BLaER1 treated with 17β-estradiol and CSF1 and Interleukin-3, amounts not matched to agents 10 nM and 100 nM (cell line): ENCODE measurements around the gene SLC16A1.
"Not testable (repeated sequence)": the region's sequence is repeated elsewhere in the genome, so short reads cannot be mapped to it uniquely, and the experiment has no call there.

Source experiments
- H3K27ac ChIP-seq, 11 experiments: shearing (Covaris generic); formaldehyde crosslinking; 2 replicates each; pipeline ENCODE4 v1.8.1; 2022
- H3K27me3 ChIP-seq, 11 experiments: shearing (Covaris generic); formaldehyde crosslinking; 2 replicates each; pipeline ENCODE4 v1.8.1; 2022
- H3K36me3 ChIP-seq, 11 experiments: shearing (Covaris generic); formaldehyde crosslinking; 2 replicates each; pipeline ENCODE4 v1.8.1; 2022
- H3K4me1 ChIP-seq, 10 experiments: shearing (Covaris generic); formaldehyde crosslinking; 2 replicates each; pipeline ENCODE4 v1.8.1; 2022
- H3K4me2 ChIP-seq, 11 experiments: shearing (Covaris generic); formaldehyde crosslinking; 2 replicates each; pipeline ENCODE4 v1.8.1; 2022
- H3K4me3 ChIP-seq, 10 experiments: shearing (Covaris generic); formaldehyde crosslinking; 2 replicates each; pipeline ENCODE4 v1.8.1; 2022
- H3K9ac ChIP-seq, 11 experiments: shearing (Covaris generic); formaldehyde crosslinking; 2 replicates each; pipeline ENCODE4 v1.8.1; 2022
- H3K9me3 ChIP-seq, 11 experiments: shearing (Covaris generic); formaldehyde crosslinking; replicated peaks in 1 of 11; 2 replicates each; pipeline ENCODE4 v1.8.1; 2022
- H4K20me1 ChIP-seq, 11 experiments: shearing (Covaris generic); formaldehyde crosslinking; 2 replicates each; pipeline ENCODE4 v1.8.1; 2022
- Cebpa-rat ChIP-seq, 11 experiments: shearing (Covaris generic); IDR thresholded peaks; 2 replicates each; pipeline ENCODE4 v1.8.1; 2022

The SLC16A1 gene

DNA sequence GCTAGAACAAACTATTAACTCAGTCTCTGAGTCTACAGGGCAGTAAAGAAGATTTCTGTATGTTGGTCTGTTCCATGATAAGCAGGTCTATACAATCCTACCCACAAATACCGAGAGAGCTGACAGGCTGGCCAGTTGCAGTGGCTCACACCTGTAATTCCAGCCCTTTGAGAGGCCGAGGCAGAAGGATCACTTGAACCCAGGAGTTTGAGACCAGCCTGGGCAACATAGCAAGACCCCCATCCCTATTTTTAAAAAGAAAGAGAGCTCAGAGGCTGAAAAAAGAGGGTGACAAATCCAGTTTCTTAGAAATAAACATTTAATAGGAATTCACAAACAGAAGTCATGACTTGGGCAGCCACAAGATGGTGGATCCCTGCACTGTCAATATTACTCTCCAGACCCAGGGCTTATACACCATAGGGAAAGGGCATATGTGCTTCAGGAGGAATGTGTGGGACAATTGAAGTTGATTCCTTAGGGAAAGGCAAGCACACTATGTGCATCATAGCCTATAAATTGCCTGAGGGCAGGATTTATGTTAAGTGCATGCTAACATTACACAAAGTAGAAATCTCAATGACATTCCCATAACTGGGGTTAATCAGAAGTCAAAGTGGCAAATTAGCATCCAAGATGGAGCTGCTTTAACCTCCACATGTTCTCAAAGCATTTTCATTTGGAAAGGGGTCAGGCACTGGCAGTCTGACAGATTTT is 66.8 kb downstream of the SLC16A1 start:
- Histone ChIP-seq H3K27ac (no peak overlapping the region), H3K4me2 (no peak overlapping the region)
- TF ChIP-seq Cebpa-rat (IDR thresholded peaks at IDR 0.05), result no peak

DNA sequence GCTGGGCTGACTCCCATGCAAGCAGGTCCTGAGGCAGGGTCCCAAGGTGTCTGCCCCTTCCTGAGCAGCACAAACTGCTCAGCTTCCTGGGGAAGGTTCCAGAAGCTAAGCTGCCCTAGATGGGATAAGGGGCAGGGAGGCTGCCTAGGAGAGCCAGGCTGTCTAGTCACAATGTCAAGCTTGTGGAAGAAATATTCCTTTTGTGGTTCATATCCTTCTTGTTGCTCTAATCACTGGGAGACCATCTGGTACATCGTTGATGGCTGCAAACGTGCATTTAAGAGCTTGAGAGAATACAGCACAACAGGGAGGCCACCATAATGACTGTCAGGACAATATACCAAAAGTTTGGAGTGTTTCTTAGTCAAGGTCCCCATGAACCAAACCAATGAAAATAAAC is 67.4 kb downstream of the SLC16A1 start:
- no peak for TF ChIP-seq Cebpa-rat (IDR thresholded peaks at IDR 0.05)
- Histone ChIP-seq H3K4me1 (peaks cover 0 to 11% (median 0%) of the 10 kb centered on the region in 10 experiments; a peak in 6 of 20 replicates), H3K4me2 (no peak overlapping the region), H3K9ac (no peak overlapping the region), H4K20me1 (no peaks in the 10 kb centered on the region), H3K4me3 (no peak overlapping the region), H3K27ac (no peak overlapping the region), H3K9me3 (peaks cover 2 to 9% (median 4%) of the 10 kb centered on the region in 11 experiments; a peak in 16 of 22 replicates), H3K27me3 (no peaks in the 10 kb centered on the region), H3K36me3 (no peaks in the 10 kb centered on the region)

More for the DNA sequence above, 66.8 kb downstream of the SLC16A1 start:
- Histone ChIP-seq H3K9ac (no peak overlapping the region), H3K4me3 (no peak overlapping the region), H3K9me3 (peaks cover 7 to 15% (median 10%) of the 10 kb centered on the region in 11 experiments; a peak in 20 of 22 replicates), H3K27me3 (no peaks in the 10 kb centered on the region), H3K4me1 (peaks cover 0 to 8% (median 0%) of the 10 kb centered on the region in 10 experiments; a peak in 1 of 20 replicates), H4K20me1 (no peaks in the 10 kb centered on the region), H3K36me3 (no peaks in the 10 kb centered on the region)

GRCh38 chr1:112887599-112888283 is 68.3 kb downstream of the SLC16A1 start:
- Histone ChIP-seq H3K4me1 (peaks cover 2 to 20% (median 5%) of the 10 kb centered on the region in 10 experiments; a peak in 19 of 20 replicates), H3K9ac (no peak overlapping the region), H3K27ac (no peak overlapping the region), H4K20me1 (no peaks in the 10 kb centered on the region), H3K36me3 (no peaks in the 10 kb centered on the region), H3K4me3 (no peak overlapping the region), H3K4me2 (no peak overlapping the region; a peak in 1 of 22 replicates), H3K27me3 (no peaks in the 10 kb centered on the region), H3K9me3 (0 out of 22 replicates have a peak, but pooled peaks cover 0 to under 1% (median 0%) of the 10 kb centered on the region in 11 experiments)
- no peak for TF ChIP-seq Cebpa-rat (IDR thresholded peaks at IDR 0.05)

GRCh38 chr1:112884996-112885395 is 71.0 kb downstream of the SLC16A1 start:
- H3K27ac ChIP-seq, H3K9ac ChIP-seq, H3K27me3 ChIP-seq, H3K9me3 ChIP-seq, H3K36me3 ChIP-seq, H3K4me2 ChIP-seq, H3K4me3 ChIP-seq, H4K20me1 ChIP-seq: not testable (repeated sequence)
- peaks cover 9 to 36% (median 14%) of the 10 kb centered on the region in 10 experiments for H3K4me1 ChIP-seq

GRCh38 chr1:112882271-112882744 is 73.7 kb downstream of the SLC16A1 start:
- H3K4me1 ChIP-seq, result peaks cover 9 to 27% (median 14%) of the 10 kb centered on the region in 10 experiments
- no peaks in the 10 kb centered on the region for H4K20me1 ChIP-seq
- H3K4me2 ChIP-seq, result peak overlapping the region; percentile 23 to 79 (median 59); a peak in 21 of 22 replicates
- no peak for TF ChIP-seq Cebpa-rat (IDR thresholded peaks at IDR 0.05)
- no peaks in the 10 kb centered on the region for H3K9me3 ChIP-seq
- no peak overlapping the region for H3K4me3 ChIP-seq
- H3K27ac ChIP-seq, result peak overlapping the region; percentile 23 to 66 (median 61); a peak in 19 of 22 replicates
- peak overlapping the region in 6 of 11 experiments; percentile 11 to 55 (median 32); a peak in 7 of 22 replicates for H3K9ac ChIP-seq
- H3K36me3 ChIP-seq, result no peaks in the 10 kb centered on the region
- H3K27me3 ChIP-seq, result no peaks in the 10 kb centered on the region

DNA sequence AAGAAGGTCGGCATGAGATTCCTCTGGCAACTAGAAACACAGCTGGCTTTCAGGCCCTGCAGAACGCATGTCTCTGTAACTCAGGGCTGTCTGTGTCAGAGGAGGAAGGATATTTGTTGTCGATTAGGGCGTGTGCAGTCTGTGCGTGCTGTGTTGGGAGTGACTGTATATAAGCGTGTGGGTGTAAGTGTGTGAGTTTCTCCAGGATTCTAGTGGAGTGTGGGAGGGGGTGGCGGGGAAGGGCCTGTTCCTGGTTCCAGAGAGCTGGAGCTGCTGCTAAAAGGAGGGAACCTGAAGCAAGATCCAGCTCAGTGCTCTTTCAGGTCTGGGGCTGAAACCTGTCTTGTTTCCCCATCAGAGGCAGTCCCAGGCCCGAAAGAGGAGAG is 74.3 kb downstream of the SLC16A1 start:
- no peaks in the 10 kb centered on the region for H3K36me3 ChIP-seq
- peaks cover 9 to 27% (median 14%) of the 10 kb centered on the region in 10 experiments for H3K4me1 ChIP-seq
- no peaks in the 10 kb centered on the region for H3K27me3 ChIP-seq
- peak overlapping the region in 10 of 11 experiments; percentile 23 to 66 (median 62); a peak in 14 of 22 replicates for H3K27ac ChIP-seq
- no peak for TF ChIP-seq Cebpa-rat (IDR thresholded peaks at IDR 0.05)
- H4K20me1 ChIP-seq, result no peaks in the 10 kb centered on the region
- H3K4me2 ChIP-seq, result peak overlapping the region in 7 of 11 experiments; percentile 50 to 79 (median 65); a peak in 11 of 22 replicates
- H3K4me3 ChIP-seq, result no peak overlapping the region
- peak overlapping the region in 4 of 11 experiments; percentile 11 to 41 (median 32); a peak in 5 of 22 replicates for H3K9ac ChIP-seq
- no peaks in the 10 kb centered on the region for H3K9me3 ChIP-seq

- Histone ChIP-seq H3K4me2 (no peak overlapping the region), H4K20me1 (no peaks in the 10 kb centered on the region), H3K9ac (0 out of 22 replicates have a peak overlapping the region, but pooled peaks of 1 of the 11 experiments have one; percentile 27), H3K9me3 (no peaks in the 10 kb centered on the region), H3K27ac (no peak overlapping the region), H3K27me3 (no peaks in the 10 kb centered on the region), H3K4me3 (no peak overlapping the region), H3K36me3 (no peaks in the 10 kb centered on the region), H3K4me1 (peaks cover 9 to 39% (median 14%) of the 10 kb centered on the region in 10 experiments)
- no peak for TF ChIP-seq Cebpa-rat (IDR thresholded peaks at IDR 0.05)
These were observed 76.2 kb downstream of the SLC16A1 start for GRCh38 chr1:112879834-112880233.

GRCh38 chr1:112878321-112878720 is 77.7 kb downstream of the SLC16A1 start:
- Histone ChIP-seq H3K27me3 (no peaks in the 10 kb centered on the region), H3K4me3 (no peak overlapping the region), H4K20me1 (no peaks in the 10 kb centered on the region), H3K4me2 (no peak overlapping the region), H3K9me3 (no peaks in the 10 kb centered on the region), H3K4me1 (peaks cover 19 to 48% (median 24%) of the 10 kb centered on the region in 10 experiments), H3K36me3 (no peaks in the 10 kb centered on the region), H3K27ac (no peak overlapping the region), H3K9ac (no peak overlapping the region)
- no peak for TF ChIP-seq Cebpa-rat (IDR thresholded peaks at IDR 0.05)

DNA sequence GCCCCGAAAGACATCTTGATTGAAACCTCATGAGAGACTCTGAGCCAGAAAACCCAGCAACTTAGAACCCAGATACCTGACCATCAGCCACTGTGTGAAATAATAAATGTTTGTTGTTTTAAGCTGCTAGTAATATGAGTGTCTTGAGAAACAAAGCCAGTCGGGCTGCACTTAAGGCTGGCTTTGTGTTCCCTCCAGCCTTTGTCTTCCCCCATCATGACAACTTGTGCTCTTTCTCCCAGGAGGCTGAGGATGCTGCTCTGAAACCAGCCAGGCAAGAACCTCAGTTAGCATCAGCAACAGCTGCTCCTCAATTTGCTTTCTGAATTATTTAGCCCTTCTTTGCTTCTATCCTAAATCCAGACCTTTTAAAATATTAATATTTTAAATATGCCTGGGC is 78.2 kb downstream of the SLC16A1 start:
- no peaks in the 10 kb centered on the region for H3K9me3 ChIP-seq

More for the DNA sequence above, 78.2 kb downstream of the SLC16A1 start:
- H4K20me1 ChIP-seq, result no peaks in the 10 kb centered on the region
- no peak overlapping the region for H3K4me2 ChIP-seq
- H3K36me3 ChIP-seq, result no peaks in the 10 kb centered on the region
- H3K27ac ChIP-seq, result no peak overlapping the region
- H3K4me1 ChIP-seq, result peaks cover 20 to 48% (median 25%) of the 10 kb centered on the region in 10 experiments
- no peaks in the 10 kb centered on the region for H3K27me3 ChIP-seq
- H3K4me3 ChIP-seq, result no peak overlapping the region
- no peak overlapping the region for H3K9ac ChIP-seq
- no peak for TF ChIP-seq Cebpa-rat (IDR thresholded peaks at IDR 0.05)
